Caco-2 (cell line): ENCODE results near the gene DPY19L1. TPM values are rescaled to one million over a fixed set of nuclear protein-coding genes. Genes with fewer than 3 reads are reported as not detected.
"Not testable (repeated sequence)": the region's sequence is repeated elsewhere in the genome, so short reads cannot be mapped to it uniquely, and the experiment has no call there.

Experiments used
- BruUV-seq: library from RNA; stranded (reverse); fragments of 400-500 nt; replicated peaks from 2 replicates; lab custom pipeline; 2021; lab: Mats Ljungman, UMichigan
- CTCF ChIA-PET: fragments of 300-600 bp; sonication (Branson Sonifier 250); formaldehyde crosslinking; loops from one replicate; lab custom pipeline; 2022; ENCODE audit warnings: antibody characterized with exemption; lab: Charles Lee
- POLR2A ChIA-PET: fragments of 300-600 bp; sonication (Branson Sonifier 250); formaldehyde crosslinking; loops from one replicate; lab custom pipeline; 2022; ENCODE audit warnings: antibody characterized with exemption; lab: Charles Lee
- DNase-seq, 2 experiments: peaks; one replicate each; pipeline versions ENCODE4 v3.0.0 to v3.0.0-alpha.2; 2020 to 2022
- H3K27me3 ChIP-seq: replicated peaks from 2 replicates; pipeline ENCODE4 v1.6.0; 2011; ENCODE audit warnings: low read length; ENCODE audit not compliant: control insufficient read depth, insufficient read depth
- H3K36me3 ChIP-seq: 2 replicates; pipeline ENCODE4 v1.5.1; 2011; ENCODE audit warnings: low read length; ENCODE audit not compliant: control insufficient read depth, insufficient read depth
- H3K4me1 ChIP-seq: fragments of 250-450 bp; sonication (Bioruptor Pico); 2 replicates; pipeline ENCODE4 v1.5.1; 2020; ENCODE audit warnings: mild to moderate bottlenecking
- H3K4me3 ChIP-seq: 2 replicates; pipeline ENCODE4 v1.5.1; 2011; ENCODE audit warnings: low read depth, mild to moderate bottlenecking, control low read depth, low read length
- H3K9me3 ChIP-seq: fragments of 250-450 bp; sonication (Bioruptor Pico); 2 replicates; pipeline ENCODE4 v1.5.1; 2020; ENCODE audit warnings: mild to moderate bottlenecking, moderate library complexity
- H3K27ac Mint-ChIP-seq: one replicate; pipeline ENCODE4 v1.8.0; 2022; ENCODE audit warnings: mixed read lengths; ENCODE audit not compliant: unreplicated experiment
- H3K27me3 Mint-ChIP-seq: one replicate; pipeline ENCODE4 v1.8.0; 2022; ENCODE audit warnings: mixed read lengths; ENCODE audit not compliant: insufficient read depth, unreplicated experiment
- H3K36me3 Mint-ChIP-seq: one replicate; pipeline ENCODE4 v1.8.0; 2022; ENCODE audit warnings: mild to moderate bottlenecking, mixed read lengths; ENCODE audit not compliant: insufficient read depth, unreplicated experiment
- H3K4me1 Mint-ChIP-seq: one replicate; pipeline ENCODE4 v1.8.0; 2022; ENCODE audit warnings: low read depth, mixed read lengths; ENCODE audit not compliant: unreplicated experiment
- H3K4me3 Mint-ChIP-seq: one replicate; pipeline ENCODE4 v1.8.0; 2022; ENCODE audit warnings: mild to moderate bottlenecking, moderate library complexity, mixed read lengths; ENCODE audit not compliant: unreplicated experiment
- H3K9me3 Mint-ChIP-seq: one replicate; pipeline ENCODE4 v1.8.0; 2022; ENCODE audit warnings: mixed read lengths; ENCODE audit not compliant: unreplicated experiment
- CTCF ChIP-seq, 2 experiments: fragments of 200-600 bp in 1 of 2; IDR thresholded peaks; 1 replicate in 1 of 2; 2 replicates in 1 of 2; pipeline versions ENCODE4 v1.5.1 to v1.8.0; 2011 to 2022; ENCODE audit warnings: antibody characterized with exemption in 1 of 2, control low read depth in 1 of 2, inconsistent platforms in 1 of 2, low read depth in 1 of 2, low read length in 1 of 2, mild to moderate bottlenecking in 1 of 2, moderate library complexity in 1 of 2; ENCODE audit not compliant: insufficient read depth in 1 of 2, severe bottlenecking in 1 of 2, unreplicated experiment in 1 of 2
- intact Hi-C: fragments of 100-400 bp; cut with micrococcal nuclease; formaldehyde crosslinking; loops from one replicate; pipeline ENCODE4 v1.10.0; 2022; ENCODE audit not compliant: unreplicated experiment
- total RNA-seq: library from RNA; stranded (reverse); gene quantifications from 2 replicates; pipeline ENCODE4 v1.2.3, GENCODE V29; 2022

The DPY19L1 gene
- total RNA-seq, 1 experiment from 2014 or later = 12.9 TPM

- Histone ChIP-seq H3K27me3 (no peaks in the 10 kb centered on the region), H3K4me3 (no peak overlapping the region), H3K4me1 (no peaks in the 10 kb centered on the region), H3K9me3 (peaks cover 6% of the 10 kb centered on the region; the same call in 1 of the 2 replicates), H3K36me3 (no peaks in the 10 kb centered on the region)
- ChIA-PET POLR2A (no interaction called here), CTCF (no interaction called here)
- TF ChIP-seq CTCF (IDR thresholded peaks at IDR 0.05; ENCODE audit: insufficient read depth in 1 of 2, low read depth in 1 of 2, low read length in 1 of 2, severe bottlenecking in 1 of 2, unreplicated experiment in 1 of 2) = no peak
- H3K9me3 Mint-ChIP-seq = peaks cover 15% of the 10 kb centered on the region
- H3K4me1 Mint-ChIP-seq = no peaks in the 10 kb centered on the region
- no peaks in the 10 kb centered on the region for H3K36me3 Mint-ChIP-seq
- no peak overlapping the region for H3K4me3 Mint-ChIP-seq
- peaks cover 2% of the 10 kb centered on the region for H3K27me3 Mint-ChIP-seq
- H3K27ac Mint-ChIP-seq = no peak overlapping the region
- BruUV-seq = no TSS peak
- intact Hi-C loops = no loop called here
- DNase-seq = no peak
These were observed 121.0 kb downstream of the DPY19L1 start for GRCh38 chr7:34916267-34916666.

GRCh38 chr7:34912236-34912635, 125.0 kb downstream of the DPY19L1 start:
- intact Hi-C loops = no loop called here
- ChIA-PET CTCF (no interaction called here), POLR2A (no interaction called here)
- Mint-ChIP-seq H3K4me1 (no peaks in the 10 kb centered on the region), H3K36me3 (no peaks in the 10 kb centered on the region), H3K9me3 (peaks cover 15% of the 10 kb centered on the region), H3K27ac (no peak overlapping the region), H3K27me3 (peaks cover 2% of the 10 kb centered on the region), H3K4me3 (no peak overlapping the region)
- no peaks in the 10 kb centered on the region for H3K4me1 ChIP-seq
- H3K27me3 ChIP-seq = no peaks in the 10 kb centered on the region
- DNase-seq = no peak
- no TSS peak for BruUV-seq
- H3K9me3 ChIP-seq = peaks cover 6% of the 10 kb centered on the region; the same call in 1 of the 2 replicates
- no peak for TF ChIP-seq CTCF (IDR thresholded peaks at IDR 0.05; ENCODE audit: insufficient read depth in 1 of 2, low read depth in 1 of 2, low read length in 1 of 2, severe bottlenecking in 1 of 2, unreplicated experiment in 1 of 2)
- H3K36me3 ChIP-seq = no peaks in the 10 kb centered on the region
- H3K4me3 ChIP-seq = no peak overlapping the region

GRCh38 chr7:34906266-34906850, 130.9 kb downstream of the DPY19L1 start:
- H3K9me3 Mint-ChIP-seq, H3K27me3 Mint-ChIP-seq, H3K36me3 Mint-ChIP-seq, H3K4me1 Mint-ChIP-seq, H3K36me3 ChIP-seq, BruUV-seq, intact Hi-C loops, H3K27me3 ChIP-seq, POLR2A ChIA-PET, H3K9me3 ChIP-seq, H3K4me1 ChIP-seq, H3K27ac Mint-ChIP-seq: not testable (repeated sequence)
- CTCF ChIA-PET = interaction anchor here (0.6 kb wide), 1 partner anchor 800 kb away, joined by 3 read pairs; no protein-coding TSS in a partner anchor
- DNase-seq = peak; percentile 47 to 54
- H3K4me3 Mint-ChIP-seq = peak overlapping the region; percentile 73
- H3K4me3 ChIP-seq = peak overlapping the region; percentile 37
